ENCODE measurements around the gene STK24. TPM values are rescaled to one million over a fixed set of nuclear protein-coding genes. Genes with fewer than 3 reads are reported as not detected.

Gene STK24
- total and polyA plus RNA-seq, 2 of the 8 experiments (the other 6 are each of a cell fraction or from before 2014, with no cell fraction given) = 62.8 to 143 TPM

DNA sequence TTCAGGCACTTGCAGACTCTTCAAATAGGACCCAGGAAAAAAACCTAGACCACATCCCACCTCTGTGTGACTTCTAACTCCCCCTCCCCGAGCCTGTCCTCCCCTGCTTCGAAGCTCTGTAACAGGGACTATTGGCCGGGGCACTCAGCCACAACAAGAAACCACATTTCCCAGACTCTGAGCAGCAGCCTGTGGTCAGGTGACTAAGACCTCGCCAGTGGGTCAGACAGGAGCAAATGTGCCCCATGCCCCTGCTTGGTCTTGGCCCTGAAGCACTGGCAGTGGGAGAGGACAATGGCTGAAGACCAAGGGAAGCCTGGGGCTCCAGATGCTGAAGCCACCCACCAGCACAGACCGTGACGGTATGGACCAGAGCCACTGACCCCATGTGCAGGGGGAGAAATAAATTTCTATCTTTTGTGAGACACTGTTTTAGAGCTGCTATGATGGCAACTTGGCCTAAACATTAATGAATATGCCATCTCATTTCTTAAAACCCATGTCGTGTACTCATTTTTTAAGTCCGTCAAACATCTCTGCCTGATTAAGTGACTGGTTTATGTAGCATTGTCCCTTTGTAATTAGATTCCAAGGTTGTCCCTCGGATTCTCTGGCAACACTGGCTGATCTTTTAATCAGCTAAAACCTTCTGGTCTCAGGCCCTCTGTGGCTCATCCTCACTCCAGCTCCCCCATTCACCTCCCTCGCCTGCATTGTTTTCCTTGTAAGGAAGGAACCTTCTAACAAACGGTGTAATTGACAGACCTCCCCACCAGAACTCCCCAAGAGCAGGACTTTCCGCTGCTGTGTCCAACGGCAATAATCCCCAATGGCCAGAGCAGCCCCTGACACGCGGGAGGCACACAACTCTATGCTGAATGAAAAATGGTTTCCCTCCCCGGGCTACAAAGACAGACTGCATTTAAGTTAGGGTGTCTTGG is 98.4 kb downstream of the STK24 start:
- Histone ChIP-seq H2BK20ac (ENCODE audit: low read length) (no peak overlapping the region), H3K4ac (replicated peaks; ENCODE audit: insufficient read length, low read depth, low read length) (peak overlapping the region; percentile 27), H3K56ac (replicated peaks; ENCODE audit: insufficient read length, low read depth, low read length) (no peak overlapping the region), H4K5ac (ENCODE audit: insufficient read length, low read depth, low read length) (no peak overlapping the region), H4K8ac (ENCODE audit: extremely low read depth, insufficient read depth, low read length) (peak overlapping the region; percentile 84), H3K79me2 (ENCODE audit: control insufficient read depth in 1 of 2, insufficient read depth in 2 of 2, low read length in 2 of 2) (peaks cover 12 to 78% of the 10 kb centered on the region in 2 experiments), H2AFZ (ENCODE audit: low read length) (no peak overlapping the region), H3K27me3 (replicated peaks in 1 of 4; ENCODE audit: control insufficient read depth in 3 of 4, extremely low read depth in 1 of 4, insufficient read depth in 3 of 4, low read length in 3 of 4) (no peaks in the 10 kb centered on the region), H3K18ac (ENCODE audit: extremely low read depth, low read length) (peak overlapping the region; percentile 3), H3K27ac (ENCODE audit: low read depth, low read length) (no peak overlapping the region), H4K91ac (replicated peaks; ENCODE audit: insufficient read length, low read length) (peak overlapping the region; percentile 16), H3K9me3 (ENCODE audit: insufficient read depth in 2 of 2, low read depth in 1 of 2, low read length in 1 of 2) (no peaks in the 10 kb centered on the region), H3K23ac (ENCODE audit: insufficient read length) (no peak overlapping the region), H4K20me1 (replicated peaks in 1 of 2; ENCODE audit: control insufficient read depth in 1 of 2, insufficient read depth in 2 of 2, low read length in 2 of 2) (peaks cover 26 to 37% of the 10 kb centered on the region in 2 experiments), H2AK5ac (ENCODE audit: low read depth, low read length) (peak overlapping the region; percentile 85; the same call in 1 of the 2 replicates), H3K9ac (replicated peaks in 1 of 4; ENCODE audit: extremely low read depth in 1 of 4, low read depth in 3 of 4, low read length in 3 of 4) (no peak overlapping the region), H2BK12ac (ENCODE audit: low read depth, low read length) (peak overlapping the region; percentile 89), H3K4me1 (replicated peaks in 1 of 4; ENCODE audit: control insufficient read depth in 3 of 4, insufficient read depth in 4 of 4, low read length in 3 of 4) (peaks cover 15 to 50% (median 30%) of the 10 kb centered on the region in 4 experiments), H2BK15ac (ENCODE audit: low read length) (no peak overlapping the region), H3K4me2 (ENCODE audit: insufficient read depth in 1 of 2, low read depth in 2 of 2, low read length in 2 of 2) (peak overlapping the region in 1 of 2 experiments; percentile 28; a peak in 1 of 4 replicates), H3K36me3 (ENCODE audit: control insufficient read depth in 2 of 4, insufficient read depth in 4 of 4, low read length in 3 of 4) (peaks cover 2 to 12% (median 3%) of the 10 kb centered on the region in 4 experiments; a peak in 5 of 8 replicates), H2BK120ac (replicated peaks; ENCODE audit: low read depth, low read length) (no peak overlapping the region), H3K23me2 (ENCODE audit: low read depth, low read length) (no peaks in the 10 kb centered on the region), H3K79me1 (ENCODE audit: low read depth, low read length) (peaks cover 13% of the 10 kb centered on the region), H2BK5ac (ENCODE audit: low read depth, low read length) (no peak overlapping the region), H3K14ac (ENCODE audit: insufficient read length) (no peak overlapping the region), H3K4me3 (ENCODE audit: extremely low read depth in 1 of 4, insufficient read depth in 2 of 4, low read depth in 3 of 4, low read length in 4 of 4) (no peak overlapping the region)
- FAIRE-seq = no peak
- 79% methylated on average over 16 of the region's 16 CpGs; no CpG with 5 or more reads in 1 of the 2 experiments for WGBS, 2 experiments (ENCODE audit: extremely low coverage in 1 of 2, insufficient coverage in 1 of 2, insufficient read length in 1 of 2, insufficient replicate concordance in 2 of 2, low coverage in 1 of 2, low lambda C conversion rate in 2 of 2, missing lambda C conversion rate in 1 of 2)
- POLR2A ChIA-PET (ENCODE audit: partially characterized antibody) = interaction anchor here (1.0 kb wide), 2 partner anchors 99 to 365 kb away, joined by 3 read pairs; no protein-coding TSS in a partner anchor
- DNase-seq (ENCODE audit: low read depth in 1 of 2, low spot score in 2 of 2) = no peak
- CTCF ChIA-PET (ENCODE audit: partially characterized antibody) = interaction anchor here (0.5 to 5.0 kb wide), 15 partner anchors 9 to 1296 kb away, joined by 3 to 28 read pairs (median 3); no protein-coding TSS in a partner anchor
- no peak for TF ChIP-seq TCF12 (IDR thresholded peaks at IDR 0.05; ENCODE audit: low read depth, low read length)
- peak; percentile 8 to 26; a peak in 1 of 4 replicates for TF ChIP-seq RAD21 (IDR thresholded peaks at IDR 0.05 in 1 of 2, conservative IDR thresholded peaks at IDR 0.05 in 1 of 2; ENCODE audit: low read depth in 2 of 2, low read length in 2 of 2)
- TF ChIP-seq, protein P1, sequence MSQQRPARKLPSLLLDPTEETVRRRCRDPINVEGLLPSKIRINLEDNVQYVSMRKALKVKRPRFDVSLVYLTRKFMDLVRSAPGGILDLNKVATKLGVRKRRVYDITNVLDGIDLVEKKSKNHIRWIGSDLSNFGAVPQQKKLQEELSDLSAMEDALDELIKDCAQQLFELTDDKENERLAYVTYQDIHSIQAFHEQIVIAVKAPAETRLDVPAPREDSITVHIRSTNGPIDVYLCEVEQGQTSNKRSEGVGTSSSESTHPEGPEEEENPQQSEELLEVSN (IDR thresholded peaks at IDR 0.05) = no peak
